Activated CD4-positive, alpha-beta T cell treated with anti-CD3 and anti-CD28 coated beads, Interleukin-2, Interleukin-4, amounts not matched to agents 100 ng/mL and 50 ng/mL, durations not matched to agents 16 hours and 8 hours (primary cell): ENCODE data around the gene DHRS13.
A peak's percentile ranks its signal among the peaks of the same experiment; 100 is the strongest.

Source experiments
- DNase-seq: peaks from one replicate; pipeline ENCODE4 v3.0.0-alpha.2; 2020; ENCODE audit warnings: low spot score

Gene DHRS13, protein sequence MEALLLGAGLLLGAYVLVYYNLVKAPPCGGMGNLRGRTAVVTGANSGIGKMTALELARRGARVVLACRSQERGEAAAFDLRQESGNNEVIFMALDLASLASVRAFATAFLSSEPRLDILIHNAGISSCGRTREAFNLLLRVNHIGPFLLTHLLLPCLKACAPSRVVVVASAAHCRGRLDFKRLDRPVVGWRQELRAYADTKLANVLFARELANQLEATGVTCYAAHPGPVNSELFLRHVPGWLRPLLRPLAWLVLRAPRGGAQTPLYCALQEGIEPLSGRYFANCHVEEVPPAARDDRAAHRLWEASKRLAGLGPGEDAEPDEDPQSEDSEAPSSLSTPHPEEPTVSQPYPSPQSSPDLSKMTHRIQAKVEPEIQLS

DNA sequence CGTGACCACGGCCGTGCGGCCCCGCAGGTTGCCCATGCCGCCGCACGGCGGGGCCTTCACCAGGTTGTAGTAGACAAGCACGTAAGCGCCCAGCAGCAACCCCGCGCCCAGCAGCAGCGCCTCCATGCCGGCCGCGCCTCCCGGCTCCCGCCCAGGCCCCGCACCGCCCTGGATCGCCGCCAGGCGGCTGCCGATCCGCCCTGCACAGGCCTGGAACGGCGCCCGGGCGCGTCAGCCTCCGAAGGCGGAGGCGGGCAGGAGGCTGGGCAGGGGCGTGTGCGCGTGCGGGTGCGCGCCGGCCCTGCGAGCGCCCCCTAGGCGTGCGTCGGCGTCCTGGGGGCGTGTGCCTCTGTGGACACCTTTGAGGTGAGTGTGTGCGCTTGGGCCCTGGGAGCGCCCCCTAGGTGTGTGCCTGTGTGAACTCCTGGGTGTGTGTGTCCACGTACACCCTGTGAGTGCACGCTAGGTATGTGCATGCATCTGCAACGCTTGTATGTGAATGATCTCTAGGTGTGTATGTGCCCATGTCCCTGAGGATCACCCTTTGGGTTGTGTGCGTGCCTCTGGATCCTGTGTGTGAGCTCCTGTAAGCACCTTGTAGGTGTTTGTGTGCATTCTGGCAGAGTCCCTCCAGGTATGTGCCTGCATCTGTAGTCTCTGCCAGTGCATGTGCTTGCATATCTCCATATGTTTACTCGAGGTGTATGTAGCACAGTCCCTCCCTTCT lies at the start of gene DHRS13:
Gene DHRS13 (minus strand): TSS at position 261 of the 727 bp plus-strand sequence. CDS start 135 bp downstream, at position 126.
- DNase-seq, result peak; percentile 95

DNA sequence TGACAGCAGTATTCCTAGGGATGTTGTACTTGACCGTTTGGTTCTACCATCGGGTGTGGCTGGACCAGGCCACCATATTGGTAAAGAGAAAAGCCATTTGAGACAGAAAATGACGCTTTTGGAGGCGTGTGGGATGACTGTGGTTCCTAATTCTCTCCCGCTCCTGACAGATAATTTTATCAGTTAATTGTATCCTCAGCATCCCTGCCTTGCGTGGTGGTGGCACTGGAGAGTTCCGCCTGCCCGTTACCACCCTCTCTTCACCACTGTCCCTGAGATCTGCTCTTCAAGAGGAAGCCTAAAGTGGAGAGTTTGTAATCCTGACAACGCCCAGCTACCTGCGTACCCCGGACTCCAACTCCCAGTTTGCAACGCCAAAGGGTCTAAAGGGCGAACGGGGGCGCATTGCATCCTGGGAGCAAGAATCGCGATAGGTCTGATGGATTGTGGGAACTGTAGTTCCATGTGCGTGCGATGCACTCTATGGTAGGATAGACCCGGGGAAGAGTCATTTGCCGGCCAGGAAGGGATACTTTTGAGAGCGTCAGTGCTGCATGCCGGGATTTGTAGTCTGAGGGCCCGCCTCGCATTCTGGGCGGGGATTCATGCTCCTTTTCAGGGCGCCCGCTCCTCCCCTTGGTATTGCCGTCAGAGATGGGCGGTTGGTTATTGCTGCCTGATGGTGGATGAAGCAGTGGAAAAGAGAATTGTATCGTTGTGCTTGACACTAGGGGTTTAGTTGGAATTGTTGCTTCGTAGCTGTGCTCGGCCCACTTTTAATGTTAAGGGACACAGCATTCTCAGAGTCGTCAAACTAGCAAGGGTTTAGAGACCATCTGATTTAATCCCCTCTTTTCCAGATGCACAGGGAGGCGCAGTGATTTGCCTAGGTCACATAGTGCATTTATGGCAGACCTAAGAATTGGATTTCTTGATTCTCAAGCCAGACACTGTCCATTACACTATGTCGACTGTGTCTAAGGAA lies 49.4 kb upstream of the DHRS13 start:
- peak; percentile 98 for DNase-seq

DNA sequence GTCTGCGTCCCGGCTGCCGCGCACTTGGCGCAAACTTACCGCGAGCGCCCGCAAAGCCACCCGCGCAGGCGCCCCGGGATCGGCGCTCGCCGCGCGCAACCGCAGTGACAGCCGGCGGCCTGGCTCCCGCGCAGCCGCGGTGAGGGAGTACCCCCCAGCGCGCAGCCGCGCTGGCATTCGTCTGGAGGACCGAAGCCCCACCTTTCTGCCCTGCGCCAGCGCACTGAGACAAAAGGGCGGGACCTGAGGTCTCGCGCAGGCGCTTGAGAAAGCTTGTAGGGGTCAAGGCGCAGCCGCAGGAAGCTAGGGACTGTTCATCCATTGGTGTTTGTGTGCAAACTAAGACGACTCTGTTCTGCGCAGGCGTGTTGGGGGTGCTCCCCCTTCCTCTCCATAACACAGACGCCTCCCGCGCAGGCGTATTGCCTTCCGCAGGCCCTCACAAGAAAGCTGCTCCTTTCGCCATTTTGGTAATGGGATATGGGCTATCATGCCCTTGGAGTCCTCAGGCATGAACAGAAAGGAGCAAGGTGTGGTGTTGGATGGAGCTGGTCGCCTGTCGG lies 48.6 kb upstream of the DHRS13 start, which contains the start of gene PHF12:
Gene PHF12 (minus strand): TSS at position 91 of the 563 bp plus-strand sequence. CDS start 558 bp downstream, outside the sequence.
- DNase-seq, result peak; percentile 100

DNA sequence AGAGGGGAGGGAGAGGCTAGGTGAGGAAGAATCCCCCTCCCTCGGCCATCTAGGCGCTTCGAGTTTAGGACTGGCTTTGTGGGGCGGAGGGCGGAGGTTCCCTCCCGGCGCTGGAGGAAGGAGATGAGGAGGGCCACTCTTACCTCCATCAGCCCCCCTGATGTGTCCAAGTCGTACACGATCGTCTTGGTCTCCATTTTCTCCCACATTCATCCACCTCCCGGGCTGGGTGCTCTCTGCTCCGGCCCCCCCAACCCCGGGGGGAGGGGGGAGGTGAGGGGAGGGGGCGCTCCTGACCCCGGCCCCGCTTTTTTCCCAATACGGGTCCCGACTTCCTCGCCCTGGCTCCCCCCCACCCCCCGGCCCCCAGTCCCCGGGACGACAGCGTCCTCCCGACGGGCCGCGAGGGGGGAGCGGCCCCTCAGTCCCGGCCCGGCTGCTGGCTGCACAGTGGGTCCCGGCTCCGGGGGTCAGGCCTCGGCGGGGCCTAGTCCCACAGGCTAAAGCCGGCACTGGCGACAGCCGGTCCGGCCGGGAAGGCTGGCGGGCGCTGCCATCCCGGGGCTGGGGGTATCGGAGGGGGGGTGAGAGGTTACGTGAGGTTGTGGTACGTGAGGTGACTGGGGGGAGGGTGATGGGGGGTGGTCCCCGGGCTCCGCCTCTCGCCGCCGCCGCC lies 48.0 kb upstream of the DHRS13 start:
- DNase-seq, result no peak

DNA sequence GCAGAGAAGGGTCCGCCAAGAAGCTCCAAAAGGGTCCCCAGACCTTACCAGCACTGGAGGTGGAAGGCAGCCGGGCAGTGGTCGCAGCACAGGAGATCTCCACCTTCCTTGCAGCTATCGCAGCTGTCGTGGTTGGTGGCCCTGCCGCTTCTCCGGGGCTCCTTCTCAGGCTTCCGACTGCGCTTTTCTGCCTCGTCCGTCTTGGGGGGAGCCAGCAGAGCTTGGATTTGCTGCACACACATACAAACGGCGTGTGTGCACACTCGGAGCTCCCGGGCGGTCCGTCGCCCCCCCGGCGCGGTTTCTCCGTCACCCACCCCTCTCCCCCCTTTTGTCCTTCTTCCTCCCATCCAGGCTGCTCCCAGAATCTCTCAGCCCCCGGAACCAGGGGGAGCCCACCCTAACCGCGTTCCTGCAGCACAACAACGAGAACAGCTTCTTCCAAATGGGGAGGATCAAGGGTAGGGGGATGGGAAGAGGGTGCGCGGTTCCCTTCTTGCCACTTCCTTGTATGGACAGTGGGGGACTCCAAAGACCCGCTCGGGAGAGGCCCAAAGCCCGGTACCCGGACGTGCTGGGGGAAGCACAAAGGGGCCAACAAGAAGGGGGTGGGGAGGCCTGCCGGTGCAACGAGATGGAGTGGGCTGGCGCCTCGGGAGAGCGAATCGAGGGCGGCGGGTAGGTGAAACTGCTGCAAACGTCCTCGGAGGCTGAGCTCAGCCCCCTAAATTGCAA lies 47.3 kb upstream of the DHRS13 start:
- DNase-seq, result peak; percentile 40

DNA sequence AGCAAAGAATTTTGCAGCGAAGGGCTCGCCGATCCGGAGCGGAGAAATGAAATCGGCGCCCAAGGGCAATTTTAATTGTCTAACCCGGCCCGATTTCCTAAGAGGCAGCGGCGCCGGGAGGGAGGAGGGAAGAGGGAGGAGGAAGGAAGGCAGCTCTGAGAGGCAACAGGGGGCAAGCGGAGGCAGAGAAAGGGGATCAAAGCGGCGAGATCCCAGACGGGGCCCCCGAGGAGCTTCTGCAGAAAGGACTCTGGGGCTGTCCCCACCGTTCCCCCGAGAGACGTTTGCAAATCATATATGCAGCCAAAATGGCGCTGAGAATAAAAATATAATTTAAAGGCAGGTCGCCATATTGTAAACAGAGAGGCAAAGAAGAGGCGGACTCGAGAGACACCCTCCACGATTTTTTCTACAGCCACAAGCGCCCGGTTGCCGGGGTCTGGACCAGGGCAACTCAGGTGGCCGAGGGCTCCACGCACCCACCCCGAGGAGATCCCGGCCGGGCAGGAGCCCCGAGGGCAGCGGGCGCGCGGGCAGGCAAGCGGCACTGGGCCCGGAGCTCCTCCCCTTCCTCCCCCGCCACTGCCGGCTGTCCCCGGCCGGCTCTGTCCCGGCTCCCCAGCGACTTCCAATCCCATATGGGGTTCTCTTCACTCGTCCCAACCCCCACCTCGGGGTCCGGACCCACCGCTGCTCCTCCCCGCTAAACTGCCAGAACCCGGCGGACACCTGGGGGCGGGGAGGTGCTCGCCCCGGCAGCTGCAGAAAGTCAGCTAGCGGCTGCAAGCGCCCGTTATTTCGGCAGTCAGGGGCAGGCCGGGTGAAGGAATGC lies 46.5 kb upstream of the DHRS13 start:
- peak; percentile 37 for DNase-seq

DNA sequence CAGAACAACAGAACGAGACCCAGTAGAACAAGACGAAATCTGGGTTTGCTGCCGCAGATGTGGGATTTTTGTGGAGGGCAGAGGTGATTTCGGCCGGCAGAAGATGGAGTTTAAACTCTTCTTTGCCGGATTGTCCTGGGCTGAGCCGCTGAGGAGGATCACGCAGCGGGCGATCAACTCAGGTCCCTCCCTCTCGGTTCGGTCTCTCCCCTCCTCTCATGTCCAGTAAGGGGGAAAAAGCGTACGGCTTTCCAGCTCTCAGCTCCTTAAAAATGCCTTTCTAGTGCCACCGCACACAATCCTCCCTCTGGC lies 46.0 kb upstream of the DHRS13 start:
- DNase-seq, result no peak

DNA sequence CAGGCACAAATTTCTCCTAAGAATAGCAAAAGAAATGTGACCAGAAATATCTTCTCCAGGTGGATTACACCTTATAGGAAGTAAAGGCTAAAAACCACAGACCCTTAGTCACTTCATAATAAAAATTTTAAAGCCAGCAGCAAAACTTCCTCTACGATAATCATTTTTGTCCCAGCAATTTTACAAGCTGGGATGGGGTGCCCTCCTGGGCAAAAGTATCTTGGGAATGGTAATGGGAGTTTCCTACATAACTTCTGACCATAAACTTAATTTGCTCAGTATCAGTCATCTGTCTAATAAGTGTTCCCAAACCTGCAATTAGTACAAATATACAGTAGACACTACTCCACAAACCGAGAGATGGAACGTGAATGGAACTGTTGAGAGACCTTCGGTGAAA lies 45.5 kb upstream of the DHRS13 start:
- no peak for DNase-seq

DNA sequence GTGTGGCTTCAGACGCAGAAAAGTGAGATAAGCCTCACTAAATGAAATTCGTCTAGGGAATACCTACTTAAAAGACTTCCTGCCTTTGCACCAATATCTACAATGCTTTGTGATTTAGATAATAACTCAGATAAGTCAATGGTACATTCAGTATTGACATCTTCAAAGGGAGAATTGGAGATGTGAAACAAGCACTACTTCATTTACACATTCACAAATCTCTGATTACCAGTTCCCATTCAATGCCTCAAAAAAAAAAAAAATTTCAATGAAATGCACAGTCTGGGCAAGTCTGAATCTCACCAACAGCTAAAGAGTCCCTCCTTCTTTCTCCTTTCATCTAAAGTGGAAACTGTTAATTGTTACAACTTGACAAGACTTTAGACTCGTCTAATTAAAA lies 44.8 kb upstream of the DHRS13 start:
- no peak for DNase-seq

DNA sequence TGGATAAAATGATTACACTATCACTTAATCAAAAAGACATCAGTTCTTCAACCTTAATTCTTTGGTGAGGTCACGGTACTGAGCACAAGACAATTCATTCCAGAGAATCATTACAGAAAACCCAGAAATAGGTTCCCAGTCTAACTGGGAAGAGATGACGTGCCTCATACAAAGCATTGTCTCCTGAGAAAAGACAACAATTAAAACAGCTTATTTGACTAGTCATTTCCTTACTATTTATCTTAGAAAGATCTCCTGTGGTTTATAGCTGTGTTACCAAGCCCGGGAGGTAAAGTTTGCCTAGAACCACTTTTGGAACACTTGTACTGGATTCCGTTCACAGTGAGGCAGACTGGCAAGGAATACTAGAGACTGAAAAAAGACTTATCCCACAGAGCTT lies 43.4 kb upstream of the DHRS13 start:
- DNase-seq, result peak; percentile 57

DNA sequence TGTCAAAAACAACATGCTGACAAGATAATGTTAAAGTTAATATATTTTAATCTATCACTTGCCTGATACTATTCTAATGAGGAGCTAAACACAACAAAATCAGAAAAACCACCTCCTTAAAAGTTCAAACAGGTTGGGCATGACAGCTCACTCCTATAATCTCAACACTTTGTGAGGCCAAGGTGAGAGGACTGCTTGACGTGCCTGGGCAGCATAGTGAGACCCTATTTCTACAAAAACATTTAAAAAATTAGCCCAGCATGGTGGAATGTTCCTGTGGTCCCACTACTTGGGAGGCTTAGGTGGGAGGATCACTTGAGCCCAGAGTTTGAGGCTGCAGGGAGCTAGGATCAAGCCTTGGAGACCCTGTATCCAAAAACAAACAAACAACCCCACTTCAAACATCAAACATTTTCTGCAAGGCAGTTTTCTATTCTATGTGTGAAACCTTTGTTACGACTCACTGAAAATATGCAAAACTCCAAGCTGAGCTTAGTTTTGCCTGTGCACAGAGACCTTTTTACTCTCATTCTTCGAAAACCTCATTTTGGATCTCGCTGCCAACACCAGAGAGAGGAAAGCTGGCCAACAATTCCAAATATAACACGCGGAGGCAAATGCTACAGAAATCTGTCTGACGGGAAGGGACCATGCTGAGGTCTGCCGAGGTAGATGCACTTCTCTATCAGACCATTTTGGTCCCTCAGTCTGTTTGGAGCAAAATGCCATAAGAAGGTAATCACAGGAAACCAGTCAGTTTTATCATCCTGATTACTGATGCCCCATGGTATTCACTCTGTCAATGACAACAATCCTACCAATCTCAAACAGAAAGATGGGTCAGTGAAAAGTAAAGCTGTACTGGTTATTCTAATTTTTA lies 42.2 kb upstream of the DHRS13 start:
- DNase-seq, result no peak

DNA sequence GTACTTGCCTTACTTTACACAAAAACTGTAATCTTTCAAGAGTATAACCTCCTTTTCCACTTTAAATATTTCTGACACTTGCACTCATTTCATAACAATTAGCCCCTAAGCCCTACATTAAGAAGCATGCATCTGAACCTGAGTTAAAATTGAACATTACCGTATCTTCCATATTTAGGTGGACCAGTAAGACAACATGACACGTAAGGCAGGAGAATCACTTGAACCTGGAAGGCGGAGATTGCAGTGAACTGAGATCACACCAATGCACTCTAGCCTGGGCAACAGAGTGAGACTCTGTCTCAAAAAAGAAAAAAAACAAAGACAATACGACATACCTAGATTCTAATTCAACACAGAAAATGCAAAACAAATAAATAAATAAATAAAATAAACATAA lies 41.5 kb upstream of the DHRS13 start:
- DNase-seq, result no peak

DNA sequence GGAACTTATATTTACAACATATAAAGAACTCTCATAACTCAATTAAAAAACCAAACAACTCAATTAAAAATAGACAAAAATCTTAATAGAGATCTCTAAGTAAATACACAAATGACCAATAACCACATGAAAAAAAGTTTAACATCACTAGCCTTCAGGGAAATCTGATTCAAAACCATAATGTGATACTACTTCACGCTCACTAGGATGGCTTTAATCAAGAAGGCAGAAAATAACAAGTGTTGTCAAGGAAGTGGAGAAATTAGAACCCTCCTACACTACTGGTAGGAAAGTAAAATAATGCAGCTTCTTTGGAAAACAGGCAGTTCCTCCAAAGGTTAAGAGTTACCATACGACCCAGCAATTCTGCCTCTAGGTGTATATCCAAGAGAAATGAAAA lies 40.0 kb upstream of the DHRS13 start:
- DNase-seq, result no peak

DNA sequence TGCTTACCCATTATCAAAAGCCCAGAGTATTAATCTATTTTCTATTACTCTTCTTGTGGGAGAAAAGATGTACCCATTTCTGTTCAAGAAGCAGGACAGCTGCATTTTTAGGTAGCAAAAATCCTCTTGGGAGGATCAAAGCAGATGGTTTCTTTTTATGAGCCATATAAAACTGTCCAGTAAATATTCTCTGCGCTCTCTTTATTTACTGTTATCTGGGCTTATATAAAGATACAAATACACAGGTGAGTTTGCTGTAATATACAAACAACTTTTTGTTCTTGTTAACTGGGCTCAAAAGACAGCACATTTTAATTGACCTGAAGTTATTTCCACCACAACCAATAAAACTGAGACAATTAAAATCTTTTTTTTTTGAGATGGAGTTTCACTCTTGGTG lies 38.4 kb upstream of the DHRS13 start:
- no peak for DNase-seq

DNA sequence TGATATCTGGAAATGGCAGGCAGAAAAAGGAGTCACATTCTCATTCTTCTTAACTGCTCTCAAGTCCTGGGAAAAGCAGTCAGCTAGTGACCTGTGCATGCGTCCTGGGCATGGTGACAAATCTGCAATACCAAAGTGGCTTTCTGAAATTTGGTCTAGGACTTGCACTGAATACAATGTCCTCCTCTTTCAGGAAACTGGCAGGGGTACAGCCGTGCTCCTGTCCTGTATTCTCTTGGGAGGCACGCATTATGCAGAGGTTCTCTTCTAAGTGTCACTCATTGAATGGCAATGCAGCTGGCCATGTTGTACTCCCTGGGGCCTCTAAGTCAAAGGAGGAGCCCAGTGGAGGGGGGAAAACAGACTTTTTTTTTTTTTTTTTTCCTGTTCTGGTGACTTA lies 37.8 kb upstream of the DHRS13 start:
- DNase-seq, result no peak

DNA sequence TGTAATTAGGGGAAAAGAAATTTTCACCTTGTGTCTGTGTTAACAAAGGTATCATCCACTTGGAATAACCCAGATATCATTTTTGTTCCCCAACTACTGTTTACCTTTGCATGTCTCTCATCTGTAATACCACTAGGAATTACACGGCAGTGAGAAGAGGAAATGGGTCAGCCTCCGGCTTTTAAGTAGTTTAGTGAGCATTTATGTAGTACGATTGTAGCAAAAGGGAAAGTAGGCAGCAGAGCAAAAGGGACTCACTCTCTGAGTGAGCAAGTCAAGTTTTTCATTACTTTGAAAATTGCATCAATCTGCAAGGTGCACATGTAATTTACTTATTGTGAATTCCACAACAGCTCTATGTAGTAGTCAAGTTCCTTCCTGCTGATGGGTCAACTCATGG lies 37.3 kb upstream of the DHRS13 start:
- DNase-seq, result no peak

DNA sequence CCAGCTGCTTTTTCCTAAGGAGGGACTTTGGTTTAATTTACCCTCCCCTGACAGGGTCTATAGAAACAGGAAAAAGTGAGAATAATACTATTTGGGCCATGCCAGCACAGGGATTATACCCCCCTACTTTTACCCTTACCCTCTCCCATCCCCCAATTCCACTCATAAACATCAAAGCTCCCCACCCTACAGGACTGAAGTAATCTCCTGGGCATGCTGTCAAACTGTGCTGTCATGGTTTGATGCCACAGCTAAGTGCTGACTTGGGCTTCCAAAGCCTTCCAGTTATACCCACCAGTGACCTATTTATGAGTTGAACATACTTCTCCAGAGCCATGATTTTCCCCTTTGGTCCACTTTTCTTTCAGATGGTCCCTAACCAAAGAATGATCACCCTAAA lies 35.7 kb upstream of the DHRS13 start:
- DNase-seq, result no peak

DNA sequence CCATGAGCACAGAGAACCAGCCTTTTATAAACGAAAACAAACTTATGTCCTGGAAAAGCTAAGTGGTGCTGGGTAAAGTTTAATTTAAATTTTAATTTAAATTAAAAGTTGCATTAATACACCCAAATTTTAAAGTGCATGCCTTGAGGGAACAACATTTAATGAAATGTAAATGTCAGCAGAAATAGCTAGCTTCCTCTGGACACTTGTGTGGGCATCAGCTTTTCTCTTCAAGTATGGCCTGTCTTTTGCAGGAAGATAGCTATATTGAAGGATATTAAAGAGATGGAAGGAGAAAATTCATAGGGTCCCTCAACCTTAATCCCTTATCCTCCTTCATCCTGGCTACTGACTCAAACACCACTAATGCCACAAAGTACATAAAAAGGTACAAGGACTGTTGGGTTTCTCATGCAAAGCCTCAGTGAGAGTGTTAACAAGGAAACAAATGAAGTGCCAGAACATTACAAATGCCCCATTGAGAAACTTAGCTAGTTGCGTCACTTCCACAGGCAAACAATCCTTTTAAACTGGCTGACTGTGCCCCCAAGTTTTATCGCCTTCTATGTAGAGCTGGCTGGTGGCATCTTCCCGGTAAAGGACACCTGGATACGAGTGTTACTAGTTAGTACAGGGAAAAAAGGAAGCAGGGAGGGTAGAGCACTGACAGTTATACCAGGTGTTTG lies 34.3 kb upstream of the DHRS13 start:
- DNase-seq, result no peak
